Measurements from ENCODE around the gene CLMP. TPM values are rescaled to one million over a fixed set of nuclear protein-coding genes. Genes with fewer than 3 reads are reported as not detected.
"Not testable (repeated sequence)": the region's sequence is repeated elsewhere in the genome, so short reads cannot be mapped to it uniquely, and the experiment has no call there.

Gene CLMP
- total RNA-seq, 2 experiments from 2014 or later: 0.09 TPM; not detected in 1

- Mint-ChIP-seq H3K27me3 (peaks cover 17% of the 10 kb centered on the region), H3K36me3 (ENCODE audit: low read depth) (no peaks in the 10 kb centered on the region), H3K4me1 (ENCODE audit: low read depth) (no peaks in the 10 kb centered on the region), H3K4me3 (no peak overlapping the region), H3K9me3 (no peaks in the 10 kb centered on the region), H3K27ac (no peak overlapping the region)
- ATAC-seq (no peak), DNase-seq (no peak)
- no peak for TF ChIP-seq CTCF (IDR thresholded peaks at IDR 0.05)
- ChIA-PET POLR2A (no interaction called here), CTCF (interaction anchor here (1.4 kb wide), 1 partner anchor 52 kb away, joined by 5 read pairs; no protein-coding TSS in a partner anchor)
- intact Hi-C loops (cut with micrococcal nuclease): no loop called here
Observed at GRCh38 chr11:123209591-123209990, 14.5 kb upstream of the CLMP start.

GRCh38 chr11:123206791-123207434, 11.9 kb upstream of the CLMP start:
- Mint-ChIP-seq H3K4me3 (no peak overlapping the region), H3K36me3 (ENCODE audit: low read depth) (no peaks in the 10 kb centered on the region), H3K4me1 (ENCODE audit: low read depth) (no peaks in the 10 kb centered on the region), H3K9me3 (no peaks in the 10 kb centered on the region), H3K27ac (no peak overlapping the region), H3K27me3 (peaks cover 17% of the 10 kb centered on the region)
- DNase-seq: no peak
- ChIA-PET CTCF (interaction anchor here (0.6 kb wide), 1 partner anchor 40 kb away, joined by 3 read pairs; no protein-coding TSS in a partner anchor), POLR2A (interaction anchor here (0.6 kb wide), 1 partner anchor 219 kb away, joined by 3 read pairs; no protein-coding TSS in a partner anchor)
- TF ChIP-seq CTCF (IDR thresholded peaks at IDR 0.05): no peak
- no peak for ATAC-seq
- intact Hi-C loops (cut with micrococcal nuclease): no loop called here

GRCh38 chr11:123206055-123206454, 11.0 kb upstream of the CLMP start:
- POLR2A ChIA-PET; ATAC-seq; DNase-seq; H3K27ac Mint-ChIP-seq; H3K4me3 Mint-ChIP-seq; H3K9me3 Mint-ChIP-seq; H3K4me1 Mint-ChIP-seq (ENCODE audit: low read depth); intact Hi-C loops (cut with micrococcal nuclease); H3K36me3 Mint-ChIP-seq (ENCODE audit: low read depth): not testable (repeated sequence)
- peaks cover 12% of the 10 kb centered on the region for H3K27me3 Mint-ChIP-seq
- CTCF ChIA-PET: interaction anchor here (0.6 kb wide), 1 partner anchor 41 kb away, joined by 3 read pairs; no protein-coding TSS in a partner anchor

GRCh38 chr11:123203934-123204333, 8.9 kb upstream of the CLMP start:
- no peak overlapping the region for H3K4me3 Mint-ChIP-seq
- peaks cover 15% of the 10 kb centered on the region for H3K27me3 Mint-ChIP-seq
- POLR2A ChIA-PET: interaction anchor here (0.6 kb wide), 1 partner anchor 125 kb away, joined by 6 read pairs; no protein-coding TSS in a partner anchor
- H3K36me3 Mint-ChIP-seq (ENCODE audit: low read depth): no peaks in the 10 kb centered on the region
- intact Hi-C loops (cut with micrococcal nuclease): no loop called here
- ATAC-seq: no peak
- CTCF ChIA-PET: no interaction called here
- DNase-seq: no peak
- H3K27ac Mint-ChIP-seq: no peak overlapping the region
- H3K4me1 Mint-ChIP-seq (ENCODE audit: low read depth): no peaks in the 10 kb centered on the region
- no peaks in the 10 kb centered on the region for H3K9me3 Mint-ChIP-seq
- no peak for TF ChIP-seq CTCF (IDR thresholded peaks at IDR 0.05)

GRCh38 chr11:123203471-123203870, 8.4 kb upstream of the CLMP start:
- no peak overlapping the region for H3K27ac Mint-ChIP-seq
- H3K4me3 Mint-ChIP-seq: no peak overlapping the region
- peaks cover 13% of the 10 kb centered on the region for H3K27me3 Mint-ChIP-seq
- H3K36me3 Mint-ChIP-seq (ENCODE audit: low read depth): no peaks in the 10 kb centered on the region
- no peaks in the 10 kb centered on the region for H3K9me3 Mint-ChIP-seq
- ChIA-PET POLR2A (no interaction called here), CTCF (no interaction called here)
- TF ChIP-seq CTCF (IDR thresholded peaks at IDR 0.05): no peak
- ATAC-seq: no peak
- intact Hi-C loops (cut with micrococcal nuclease): no loop called here
- no peak for DNase-seq
- no peaks in the 10 kb centered on the region for H3K4me1 Mint-ChIP-seq (ENCODE audit: low read depth)
